ENCODE data around the gene DYNC1I1.

The DYNC1I1 gene

DNA sequence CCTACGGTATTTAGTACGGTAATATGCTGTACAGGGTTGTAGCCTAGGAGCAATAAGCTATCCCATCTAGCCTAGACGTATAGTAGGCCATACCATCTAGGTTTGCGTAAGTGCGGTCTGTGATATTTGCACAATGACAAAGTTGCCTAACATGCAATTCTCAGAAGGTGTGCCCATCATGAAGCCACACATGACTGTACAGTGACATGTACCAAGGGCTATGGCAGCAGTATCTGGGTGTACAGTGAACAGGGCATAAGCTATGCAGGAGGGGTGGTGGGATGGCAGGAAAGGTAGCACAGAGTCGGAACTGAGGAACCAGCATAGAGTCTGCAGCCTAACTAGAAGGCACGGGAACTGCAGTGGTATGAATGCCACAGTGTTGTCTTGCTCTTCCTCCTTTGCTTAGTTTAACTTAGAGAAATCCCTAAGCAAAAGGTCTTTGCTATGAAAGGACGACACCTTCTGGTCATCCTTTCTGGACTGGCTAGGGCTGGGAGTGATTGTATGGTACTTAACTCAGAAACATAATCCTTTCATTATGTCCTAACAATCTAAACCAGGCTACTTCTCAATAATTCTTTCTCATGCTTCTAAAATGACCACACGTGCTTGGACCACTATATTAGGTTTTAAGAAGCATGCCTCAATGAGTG lies 93.5 kb downstream of the DYNC1I1 start:
- no peak for DNase-seq

DNA sequence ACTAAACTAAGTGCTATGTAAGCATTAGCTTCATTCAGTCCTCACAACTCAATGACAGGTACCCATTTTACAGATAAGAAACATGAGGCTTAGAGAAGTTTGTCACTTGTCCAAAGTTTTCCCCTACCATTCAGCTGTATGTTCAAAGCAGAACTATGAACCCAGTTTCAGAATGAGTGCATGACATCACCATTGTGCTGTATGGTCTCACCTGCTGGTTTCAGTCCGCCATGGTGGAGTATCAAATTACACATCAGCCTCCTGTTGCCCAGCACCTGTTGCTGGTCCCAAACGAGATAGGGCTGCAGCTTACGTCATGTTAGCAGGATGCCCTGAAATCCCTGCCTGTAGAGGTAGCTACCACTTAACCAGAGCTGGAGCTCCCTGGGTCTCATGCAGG lies 95.0 kb downstream of the DYNC1I1 start:
- DNase-seq, result no peak

DNA sequence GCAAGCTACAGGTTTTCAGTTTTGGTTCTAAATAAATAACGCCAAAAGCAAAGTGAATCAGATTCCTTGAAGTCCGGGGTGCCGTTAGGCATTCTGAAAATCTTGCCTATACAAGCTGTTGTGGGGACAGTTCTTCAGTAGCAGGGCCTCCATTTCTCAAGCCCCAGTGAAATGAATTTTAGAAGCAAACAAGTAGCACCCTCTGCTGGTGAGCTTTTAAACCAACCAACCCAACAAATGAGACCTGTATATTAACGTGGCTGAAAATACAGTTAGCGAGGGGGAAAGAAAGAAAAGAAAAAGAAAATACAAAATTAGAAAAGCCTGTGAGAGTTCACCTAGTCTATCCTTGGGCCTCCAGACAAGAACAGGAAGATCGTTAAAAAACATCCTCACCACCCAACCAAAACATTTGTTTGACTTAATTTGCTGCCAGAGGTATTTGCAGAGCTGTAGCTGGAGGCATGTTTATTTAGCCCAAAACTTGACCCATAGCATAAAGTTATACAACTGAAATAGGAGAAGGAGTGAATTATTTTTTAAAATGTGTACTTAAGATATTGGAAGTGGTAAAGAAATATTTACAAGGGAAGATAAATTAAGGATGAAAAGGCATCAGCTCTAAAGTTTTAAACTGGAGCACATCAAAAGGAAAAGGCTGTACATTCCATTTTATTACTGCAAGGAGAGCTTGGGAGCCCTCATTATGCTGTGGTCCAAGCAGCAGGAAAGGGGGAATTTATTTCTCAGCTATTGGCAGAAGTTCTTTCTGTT lies 98.9 kb downstream of the DYNC1I1 start:
- DNase-seq, result no peak

DNA sequence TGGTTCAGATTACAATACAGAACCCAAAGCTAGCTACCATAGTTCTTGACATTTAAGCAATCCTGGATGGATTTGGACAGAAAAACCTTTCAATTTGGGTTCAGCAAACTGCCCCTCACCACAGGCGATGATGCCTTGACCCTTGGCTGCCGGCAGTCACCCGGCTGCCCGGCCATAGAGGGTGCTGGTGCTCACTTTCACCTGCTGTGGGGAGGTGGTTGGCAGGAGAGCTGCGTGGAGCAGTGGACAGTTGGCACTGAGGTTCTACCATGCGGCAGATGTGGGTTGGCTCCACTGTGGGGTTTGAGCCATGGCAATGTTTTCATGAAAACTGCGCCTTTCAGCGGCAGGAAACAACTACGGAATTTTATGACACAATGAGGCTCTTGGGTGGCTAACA lies 99.5 kb downstream of the DYNC1I1 start:
- no peak for DNase-seq

DNA sequence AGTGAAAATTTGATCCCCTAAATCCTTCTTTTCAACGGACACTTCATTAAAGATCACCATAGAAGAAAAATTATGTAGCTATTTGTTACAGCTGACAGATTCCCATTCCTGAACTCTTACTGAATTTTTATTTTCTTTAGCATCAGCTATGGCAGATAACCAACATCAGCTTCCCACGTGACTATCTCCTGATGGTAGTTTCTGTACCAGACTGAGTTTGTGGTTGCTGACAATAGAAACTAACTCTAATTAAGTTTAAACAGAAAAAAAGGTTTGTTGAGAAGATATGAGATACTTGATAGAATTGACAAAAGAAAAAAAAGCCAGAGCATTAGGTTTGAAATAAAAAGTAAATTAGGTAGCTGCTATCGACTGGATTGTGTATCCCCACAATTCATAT lies 101.8 kb downstream of the DYNC1I1 start:
- no peak for DNase-seq

DNA sequence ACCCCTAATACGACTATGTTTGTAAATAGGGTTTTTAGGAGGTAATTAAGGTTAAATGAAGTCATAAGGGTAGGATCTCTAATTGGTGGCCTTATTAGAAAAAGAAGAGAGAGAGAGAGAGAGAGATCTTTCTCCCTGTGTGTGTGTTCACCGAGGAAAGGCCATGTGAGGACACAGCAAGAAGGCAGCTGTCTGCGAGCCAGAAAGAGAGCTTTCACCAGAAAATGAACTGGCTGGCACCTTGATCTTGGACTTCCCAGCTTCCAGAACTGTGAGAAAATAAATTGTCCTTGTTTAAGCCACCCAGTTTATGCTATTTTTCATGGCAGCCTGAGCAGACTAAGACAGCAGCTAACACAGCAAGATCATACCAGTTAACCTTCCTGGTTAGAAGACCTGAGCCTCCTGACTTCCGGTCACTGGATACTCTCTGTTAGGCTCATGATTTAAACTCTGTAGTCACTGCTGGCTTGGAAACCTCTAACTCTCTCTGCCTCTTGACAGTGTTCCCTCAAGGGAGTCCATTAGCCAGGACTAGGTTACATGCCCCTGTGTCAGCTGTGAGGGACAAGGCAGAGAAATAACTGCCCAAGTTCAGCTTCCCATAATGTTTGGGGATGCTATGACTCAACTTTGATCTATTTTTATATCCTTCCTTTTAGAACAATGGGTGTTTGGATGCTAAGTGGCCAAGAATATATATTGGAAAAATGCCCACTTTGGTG lies 102.3 kb downstream of the DYNC1I1 start:
- DNase-seq, result no peak

DNA sequence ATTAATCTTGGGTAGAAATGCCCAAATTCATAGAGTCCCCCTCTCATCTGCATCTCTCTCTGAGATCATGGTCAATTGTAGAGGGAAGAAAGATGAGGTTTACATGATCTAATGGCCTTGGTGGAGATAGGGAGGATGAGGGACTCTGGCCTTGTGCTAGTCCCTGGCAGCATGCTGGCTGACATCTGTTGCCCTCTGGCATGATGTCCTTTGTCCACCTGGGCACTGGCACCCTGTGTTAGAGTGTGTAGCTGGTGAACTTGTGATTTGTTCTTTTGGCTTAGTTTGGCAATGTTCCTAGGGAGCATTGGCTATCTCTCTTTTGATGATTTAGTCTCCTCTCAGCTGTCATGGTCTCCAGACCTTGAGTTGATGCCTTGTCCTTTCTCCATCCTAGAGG lies 103.2 kb downstream of the DYNC1I1 start:
- no peak for DNase-seq

DNA sequence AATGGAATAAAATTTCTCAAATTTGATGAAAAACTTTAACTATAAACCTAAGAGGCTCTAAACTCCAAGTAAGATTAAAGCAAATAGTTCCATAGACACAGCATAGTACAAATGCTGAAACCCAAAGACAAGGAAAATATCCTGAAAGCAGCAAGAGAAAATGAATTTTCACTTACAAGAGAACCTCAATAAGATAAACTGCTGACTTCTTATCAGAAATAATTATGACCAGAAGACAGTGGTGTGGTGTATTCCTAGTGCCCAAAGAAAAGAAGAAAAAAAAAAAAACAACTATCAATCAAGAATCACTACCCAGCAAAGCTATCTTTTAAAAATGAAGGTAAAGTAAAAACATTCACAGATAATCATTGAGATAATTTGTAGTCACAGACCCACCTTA lies 106.3 kb downstream of the DYNC1I1 start:
- no peak for DNase-seq

DNA sequence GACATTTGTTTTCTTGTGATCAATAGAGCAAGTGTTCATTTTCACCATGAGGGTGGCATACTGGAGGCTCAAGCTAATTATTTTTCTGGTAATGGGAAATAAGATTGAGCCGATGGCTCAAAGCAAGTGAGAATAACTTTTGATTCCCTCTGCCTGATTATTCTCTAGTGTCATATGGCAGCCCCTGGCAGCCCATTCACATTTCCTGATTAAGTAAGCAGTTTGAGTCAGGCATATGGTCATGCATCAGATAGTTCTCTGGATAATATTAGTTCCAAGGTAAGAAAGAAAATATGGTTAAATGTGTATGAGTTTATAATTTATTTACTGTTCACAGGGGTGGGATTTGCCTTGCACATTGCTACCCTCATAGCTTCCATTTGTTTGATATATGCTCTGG lies 109.2 kb downstream of the DYNC1I1 start:
- no peak for DNase-seq

DNA sequence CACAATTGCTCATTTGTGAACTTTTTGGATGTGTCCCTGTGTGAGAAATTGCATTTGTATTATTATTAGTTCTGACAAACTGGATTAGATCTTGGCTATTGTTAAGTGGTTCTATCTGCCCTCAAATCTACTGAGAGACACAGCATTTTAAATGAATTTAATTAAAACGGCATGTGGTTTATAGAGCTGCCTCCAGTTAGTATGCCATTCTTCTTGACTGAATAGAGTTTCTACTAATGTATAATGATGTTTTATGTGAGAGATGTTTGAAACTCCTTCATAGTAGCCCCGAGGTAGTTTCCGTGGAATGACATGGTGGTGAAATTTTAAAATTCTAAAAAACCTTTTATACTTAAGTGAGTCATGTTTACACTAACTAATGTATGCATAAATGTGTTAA lies 110.9 kb downstream of the DYNC1I1 start:
- no peak for DNase-seq

DNA sequence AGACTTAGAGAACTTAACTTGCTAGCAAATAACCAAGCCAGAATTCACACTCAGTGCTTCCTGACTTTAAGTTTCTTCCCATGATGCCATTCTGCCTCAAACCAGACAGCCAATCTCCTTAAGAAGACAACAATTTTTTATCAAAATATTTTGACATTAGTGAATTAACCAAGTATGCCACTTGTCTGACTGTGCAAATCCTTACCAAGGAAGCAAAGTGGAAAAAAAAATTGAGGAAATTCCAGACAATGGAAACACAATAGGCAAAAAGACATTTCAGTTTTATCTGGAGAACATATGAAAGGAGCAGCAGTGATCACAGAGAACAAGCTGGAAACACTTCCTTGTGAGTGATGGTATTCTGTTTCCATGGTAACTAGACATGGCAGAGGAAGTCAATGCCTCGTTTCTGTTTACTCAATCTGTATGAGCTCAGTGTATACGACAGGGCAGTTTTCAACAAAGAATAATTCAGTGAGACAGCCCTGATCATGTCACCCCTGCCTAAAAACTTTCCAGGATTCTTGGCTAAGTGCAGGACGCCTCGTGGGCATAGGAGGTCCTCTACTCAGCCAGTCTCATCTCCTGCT lies 114.2 kb downstream of the DYNC1I1 start:
- DNase-seq, result no peak

DNA sequence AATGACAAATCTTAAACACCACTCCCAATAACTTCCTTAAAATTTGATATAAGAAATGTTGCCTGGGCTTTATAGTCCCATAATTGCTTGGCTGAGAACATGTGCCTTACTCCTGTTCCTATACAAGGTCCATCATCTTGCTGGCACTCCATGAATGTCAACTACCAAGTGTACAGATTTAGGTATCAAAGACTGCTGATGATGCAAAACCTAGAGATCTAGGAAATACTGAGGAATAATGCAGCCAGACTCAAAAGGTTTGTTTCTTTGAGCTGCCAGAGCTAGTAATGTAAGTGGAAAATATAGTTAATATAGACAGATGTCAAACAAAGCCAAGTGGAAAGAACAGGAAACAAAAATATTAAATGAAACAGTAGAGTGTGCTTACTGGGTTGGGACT lies 121.1 kb downstream of the DYNC1I1 start:
- no peak for DNase-seq

DNA sequence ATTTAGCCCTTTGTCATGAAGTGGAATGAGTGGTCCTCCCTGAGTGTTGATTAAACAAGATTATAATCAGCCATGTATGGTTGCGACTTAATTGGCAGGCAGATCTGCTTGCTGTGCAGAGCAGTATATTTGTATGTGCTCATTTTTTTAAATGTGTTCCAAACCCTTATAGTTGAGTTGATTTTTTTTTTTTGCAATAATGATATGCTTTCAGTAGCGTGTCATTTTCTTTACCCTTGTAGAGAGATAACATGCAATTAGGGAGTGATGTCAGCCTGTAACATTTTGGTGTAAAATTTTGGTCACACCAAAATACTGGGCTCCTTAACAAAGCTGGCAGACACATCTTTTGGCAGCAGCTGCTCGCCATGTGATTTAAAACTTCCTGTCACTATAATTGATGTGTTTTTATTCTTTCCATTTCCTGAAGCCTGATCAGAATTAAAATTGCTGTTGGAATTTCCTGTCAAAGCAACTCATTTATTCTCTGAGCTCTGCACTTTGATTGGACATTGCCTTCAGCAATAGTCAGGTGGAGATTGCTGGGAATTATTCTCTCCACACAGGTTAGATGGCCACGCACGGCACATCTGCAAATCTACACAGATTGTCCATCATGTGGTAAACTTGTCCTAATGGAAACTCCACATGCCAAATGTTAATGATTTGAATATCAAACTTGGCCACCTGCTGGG lies 125.3 kb downstream of the DYNC1I1 start:
- no peak for DNase-seq

DNA sequence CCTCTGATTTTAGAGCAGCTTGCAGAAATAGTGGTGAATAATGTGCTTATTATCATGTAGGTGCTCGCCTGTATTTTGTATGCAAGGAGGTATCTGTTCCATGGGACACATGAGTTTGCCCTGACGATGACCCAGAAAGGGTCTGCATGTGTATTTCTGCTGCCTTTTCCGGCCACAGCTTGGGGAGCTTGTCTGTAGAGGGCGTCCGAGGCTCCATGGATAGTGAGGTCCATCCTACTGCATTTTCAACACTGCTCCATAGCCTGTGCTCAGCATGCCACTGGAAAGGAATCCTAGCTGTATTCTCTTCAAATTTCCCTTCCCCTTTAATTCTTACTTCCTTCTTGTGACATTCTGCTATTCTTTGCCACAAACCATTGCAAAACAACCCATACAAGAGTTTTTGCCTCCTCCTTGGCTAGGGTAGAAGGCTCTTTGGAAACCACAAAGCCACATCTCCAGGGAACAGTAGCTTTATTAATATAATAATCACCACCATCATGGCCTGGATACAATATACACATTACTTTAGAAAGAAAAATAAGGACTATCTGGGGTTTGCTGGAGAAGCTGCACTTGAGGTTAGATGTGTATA lies 127.7 kb downstream of the DYNC1I1 start:
- no peak for DNase-seq

DNA sequence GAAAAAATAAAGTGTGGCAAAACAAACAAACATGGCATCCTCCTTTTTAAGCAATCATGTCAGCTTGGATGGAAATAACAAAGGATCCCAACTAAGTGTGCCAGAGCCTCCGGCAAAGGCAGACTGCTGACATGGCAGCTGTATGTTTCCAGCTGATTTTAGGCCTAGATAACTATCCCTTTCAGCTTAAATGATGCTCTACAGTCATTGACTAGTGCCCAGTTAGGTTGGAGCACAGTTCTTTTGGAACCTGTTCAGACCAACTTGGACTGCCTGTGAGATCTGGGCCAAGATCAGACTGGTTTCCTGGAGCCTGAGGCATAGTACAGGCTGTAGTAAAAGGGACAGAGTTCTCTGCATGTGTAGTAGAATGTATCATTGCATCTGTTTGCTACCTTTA lies 128.7 kb downstream of the DYNC1I1 start:
- no peak for DNase-seq

DNA sequence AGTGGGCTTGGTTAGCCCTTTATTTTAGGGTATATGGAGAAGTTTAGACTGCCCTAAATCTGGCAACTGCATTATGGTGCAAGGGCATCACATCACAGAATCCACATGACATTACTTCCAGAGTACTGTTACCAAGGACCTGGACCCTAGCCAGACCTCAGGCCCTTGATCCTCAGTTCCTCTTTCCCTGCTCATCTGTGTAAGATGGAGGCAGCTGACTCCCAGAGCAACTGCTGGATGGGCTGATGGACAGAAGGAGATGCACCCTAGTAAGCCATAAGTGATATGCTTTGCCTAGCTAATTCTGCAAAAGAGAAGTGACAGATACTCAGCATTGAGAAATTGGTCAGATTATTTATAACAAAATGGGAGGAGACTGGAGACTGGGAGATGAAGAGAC lies 131.7 kb downstream of the DYNC1I1 start:
- no peak for DNase-seq

DNA sequence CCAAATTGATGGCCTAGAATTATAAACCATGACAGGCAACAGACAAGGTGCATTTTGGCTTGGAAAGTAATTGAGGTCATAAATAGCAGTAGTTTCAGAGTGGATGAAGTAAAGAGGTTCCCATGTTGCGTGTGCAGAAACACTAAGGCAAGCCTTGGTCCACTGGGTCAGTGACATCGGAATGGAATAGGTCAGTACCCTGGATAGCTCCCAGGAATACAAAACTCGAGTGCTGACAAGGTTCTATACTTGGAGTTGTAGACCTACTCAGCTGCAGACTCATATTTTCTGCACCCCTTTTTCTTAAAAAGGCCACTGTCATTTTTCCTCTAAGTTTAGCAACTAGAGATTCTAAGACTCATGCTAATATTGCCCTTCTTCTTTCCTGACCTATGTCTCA lies 132.8 kb downstream of the DYNC1I1 start:
- DNase-seq, result no peak

DNA sequence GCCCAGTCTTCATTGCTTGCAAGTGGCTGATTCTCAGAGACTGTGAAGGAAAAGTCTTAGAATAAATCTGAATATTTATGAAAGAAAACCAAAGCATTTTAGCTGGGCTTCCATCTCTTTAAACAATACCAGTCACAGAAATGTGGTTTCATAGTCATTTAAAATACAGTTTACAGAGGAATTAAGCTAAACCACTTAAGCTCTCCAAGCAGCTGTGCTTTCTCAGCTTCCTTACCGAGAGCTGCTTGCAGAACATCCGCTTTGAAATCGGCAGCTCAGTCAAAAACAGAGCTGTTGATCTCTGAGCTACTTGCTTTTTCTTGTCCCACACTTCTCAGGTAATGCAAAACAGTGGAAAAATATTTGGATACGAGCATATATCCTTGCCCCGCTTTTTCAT lies 134.5 kb downstream of the DYNC1I1 start:
- no peak for DNase-seq

DNA sequence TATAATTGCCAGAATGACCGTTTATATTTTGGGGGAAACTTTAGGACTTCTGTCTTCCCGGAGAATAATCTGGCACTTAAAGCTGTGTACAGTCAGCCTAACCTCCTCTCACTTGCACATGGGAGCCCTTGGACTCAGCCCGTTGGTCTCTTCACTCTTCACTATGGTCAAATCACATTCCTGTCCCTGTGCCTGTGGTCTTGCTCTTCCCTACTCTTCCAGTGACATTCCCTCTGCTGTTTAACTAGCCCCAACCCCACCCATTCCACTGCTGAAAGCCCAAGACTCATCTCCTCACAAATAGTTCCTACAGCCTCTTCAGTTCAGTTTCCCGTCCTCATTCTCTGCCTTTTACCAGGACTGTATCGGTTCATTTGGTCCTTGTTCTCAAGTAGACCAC lies 135.0 kb downstream of the DYNC1I1 start:
- DNase-seq, result no peak

DNA sequence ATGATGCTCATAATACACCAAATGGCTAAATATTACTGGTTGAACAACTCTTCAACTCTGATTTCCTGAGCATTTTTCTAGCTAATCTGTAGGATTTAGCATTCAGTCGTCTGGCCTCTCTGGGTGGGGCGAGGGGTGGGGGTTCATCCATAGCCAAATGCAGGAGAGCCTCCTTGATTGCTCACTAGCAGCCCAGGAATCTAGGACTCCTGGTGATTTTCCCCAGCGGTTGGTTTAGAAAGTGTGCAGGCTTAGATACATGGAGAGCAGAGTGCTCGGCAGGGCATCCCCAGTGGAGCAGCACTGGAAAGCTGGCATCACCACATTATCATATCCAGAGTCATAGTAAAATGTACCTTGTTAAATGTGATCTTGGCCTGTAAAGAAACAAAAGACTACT lies 136.1 kb downstream of the DYNC1I1 start:
- DNase-seq, result no peak

DNA sequence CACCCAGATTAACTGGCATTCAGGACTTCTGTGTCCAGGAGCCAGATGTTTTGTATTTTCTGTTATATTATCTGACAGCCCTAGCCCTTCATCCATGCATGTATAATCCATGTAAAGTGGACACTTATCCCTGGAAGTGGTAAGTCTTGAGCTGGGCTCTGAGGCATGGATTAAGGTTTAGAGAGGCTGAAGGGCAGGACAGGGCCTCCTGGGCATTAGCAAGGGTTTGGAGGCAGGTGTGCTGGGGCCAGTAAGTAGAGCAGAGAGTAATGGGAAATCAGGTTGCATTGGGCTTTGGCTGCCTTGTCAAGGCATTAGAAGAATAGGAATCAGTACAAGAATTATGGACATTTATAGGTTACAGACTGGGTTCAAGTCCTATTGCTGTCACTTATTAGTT lies 138.0 kb downstream of the DYNC1I1 start:
- no peak for DNase-seq

DNA sequence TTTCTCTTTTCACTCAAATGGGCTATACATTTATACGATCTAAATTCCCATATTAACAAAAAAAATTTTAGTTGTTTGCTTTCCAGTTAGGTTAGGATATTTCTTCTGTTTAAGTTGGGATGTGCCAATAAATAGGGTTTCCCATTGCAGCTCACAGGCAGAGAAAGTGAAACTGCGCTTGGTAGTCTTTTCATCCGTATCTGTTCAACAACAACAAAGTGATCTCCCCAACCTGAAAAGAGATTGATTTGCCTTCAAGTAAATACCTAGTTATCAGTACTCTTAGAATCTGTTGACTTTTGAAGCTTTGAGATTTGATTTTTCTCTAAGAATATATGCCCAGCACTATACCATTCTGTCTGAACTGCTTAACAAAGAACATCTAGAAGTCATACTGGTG lies 143.4 kb downstream of the DYNC1I1 start:
- no peak for DNase-seq
